ENCODE results near the gene AQR. TPM values are rescaled to one million over a fixed set of nuclear protein-coding genes. Genes with fewer than 3 reads are reported as not detected.
"Not testable (repeated sequence)": the region's sequence is repeated elsewhere in the genome, so short reads cannot be mapped to it uniquely, and the experiment has no call there.

AQR gene
- total RNA-seq, 4 donors from 2014 or later: 18.8 to 24.9 (median 23.9) TPM

- H3K4me1 ChIP-seq: no peaks in the 10 kb centered on the region
- no peak for DNase-seq (ENCODE audit: low spot score in 2 of 2)
- H3K9me3 ChIP-seq: peaks cover 0 to 4% (median 0%) of the 10 kb centered on the region in 4 donors
- no peaks in the 10 kb centered on the region for H3K36me3 ChIP-seq
- no peak for TF ChIP-seq CTCF (IDR thresholded peaks at IDR 0.05)
- no peak for TF ChIP-seq POLR2A (IDR thresholded peaks at IDR 0.05)
- TF ChIP-seq EP300 (IDR thresholded peaks at IDR 0.05): no peak
- H3K4me3 ChIP-seq: no peak overlapping the region
- no peak overlapping the region for H3K27ac ChIP-seq
- no peaks in the 10 kb centered on the region for H3K27me3 ChIP-seq
- WGBS, 2 donors: 39 to 44% methylated on average over 3 of the region's 3 CpGs
Measured at GRCh38 chr15:34809186-34809585, 160.4 kb downstream of the AQR start.

GRCh38 chr15:34808016-34808415 is 161.5 kb downstream of the AQR start:
- no peaks in the 10 kb centered on the region for H3K4me1 ChIP-seq
- TF ChIP-seq EP300 (IDR thresholded peaks at IDR 0.05): no peak
- no peak for TF ChIP-seq CTCF (IDR thresholded peaks at IDR 0.05)
- no peak for TF ChIP-seq POLR2A (IDR thresholded peaks at IDR 0.05)
- H3K4me3 ChIP-seq: no peak overlapping the region
- H3K27me3 ChIP-seq: no peaks in the 10 kb centered on the region
- H3K9me3 ChIP-seq: peaks cover 0 to 4% (median 0%) of the 10 kb centered on the region in 4 donors
- H3K36me3 ChIP-seq: no peaks in the 10 kb centered on the region
- H3K27ac ChIP-seq: no peak overlapping the region
- no peak for DNase-seq (ENCODE audit: low spot score in 2 of 2)
- WGBS, 2 donors: 87 to 88% methylated on average over 3 of the region's 3 CpGs

- H3K4me3 ChIP-seq; DNase-seq (ENCODE audit: low spot score in 2 of 2); H3K36me3 ChIP-seq; H3K9me3 ChIP-seq; H3K27me3 ChIP-seq; H3K27ac ChIP-seq; H3K4me1 ChIP-seq: not testable (repeated sequence)
- 81 to 88% methylated on average over 8 of the region's 8 CpGs for WGBS, 2 donors
Measured at GRCh38 chr15:34807241-34807640, 162.3 kb downstream of the AQR start.

GRCh38 chr15:34804776-34805175 is 164.8 kb downstream of the AQR start:
- WGBS, 2 donors: 50 to 54% methylated on average over 3 of the region's 3 CpGs
- H3K36me3 ChIP-seq: no peaks in the 10 kb centered on the region
- TF ChIP-seq CTCF (IDR thresholded peaks at IDR 0.05) (no peak), POLR2A (IDR thresholded peaks at IDR 0.05) (no peak), EP300 (IDR thresholded peaks at IDR 0.05) (no peak)
- H3K4me3 ChIP-seq: no peak overlapping the region
- peak overlapping the region in 1 of 4 donors; percentile 28 for H3K27ac ChIP-seq
- H3K4me1 ChIP-seq: peaks cover 0 to 1% (median 0%) of the 10 kb centered on the region in 4 donors
- H3K27me3 ChIP-seq: no peaks in the 10 kb centered on the region
- peaks cover 0 to 4% (median 0%) of the 10 kb centered on the region in 4 donors for H3K9me3 ChIP-seq
- no peak for DNase-seq (ENCODE audit: low spot score in 2 of 2)

GRCh38 chr15:34804113-34804512 is 165.4 kb downstream of the AQR start:
- Histone ChIP-seq H3K27ac (peak overlapping the region in 1 of 4 donors; percentile 28), H3K27me3 (no peaks in the 10 kb centered on the region), H3K36me3 (no peaks in the 10 kb centered on the region), H3K9me3 (peaks cover 0 to 4% (median 0%) of the 10 kb centered on the region in 4 donors), H3K4me3 (no peak overlapping the region), H3K4me1 (peaks cover 0 to 8% (median 0%) of the 10 kb centered on the region in 4 donors)
- no peak for TF ChIP-seq EP300 (IDR thresholded peaks at IDR 0.05)
- no peak for TF ChIP-seq CTCF (IDR thresholded peaks at IDR 0.05)
- TF ChIP-seq POLR2A (IDR thresholded peaks at IDR 0.05): no peak
- WGBS, 2 donors: 46 to 62% methylated on average over 2 of the region's 2 CpGs
- no peak for DNase-seq (ENCODE audit: low spot score in 2 of 2)
